HG02798 (cell line): Measurements from ENCODE around the gene SRCIN1.
"Not testable (repeated sequence)": the region's sequence is repeated elsewhere in the genome, so short reads cannot be mapped to it uniquely, and the experiment has no call there.

Source experiments
- ATAC-seq: cut with Tn5 transposase; IDR thresholded peaks from one replicate; pipeline ENCODE4 v1.9.1; 2021; ENCODE audit warnings: mild to moderate bottlenecking; ENCODE audit not compliant: unreplicated experiment, poor library complexity

The SRCIN1 gene

GRCh38 chr17:38489774-38490173, 116.0 kb downstream of the SRCIN1 start:
- ATAC-seq: not testable (repeated sequence)

GRCh38 chr17:38485681-38486298, 120.0 kb downstream of the SRCIN1 start:
- peak; percentile 91 for ATAC-seq

GRCh38 chr17:38485146-38485468, 120.6 kb downstream of the SRCIN1 start:
- ATAC-seq: no peak

GRCh38 chr17:38484242-38485145, 121.3 kb downstream of the SRCIN1 start:
- ATAC-seq: peak; percentile 50

- ATAC-seq: not testable (repeated sequence)
These were observed 123.1 kb downstream of the SRCIN1 start for GRCh38 chr17:38482700-38483043.

GRCh38 chr17:38482039-38482699, 123.6 kb downstream of the SRCIN1 start:
- ATAC-seq: not testable (repeated sequence)
